ENCODE measurements around the gene SVBP. TPM values are rescaled to one million over a fixed set of nuclear protein-coding genes. Genes with fewer than 3 reads are reported as not detected.

SVBP gene
- polyA plus RNA-seq, 1 experiment = 29.8 TPM

DNA sequence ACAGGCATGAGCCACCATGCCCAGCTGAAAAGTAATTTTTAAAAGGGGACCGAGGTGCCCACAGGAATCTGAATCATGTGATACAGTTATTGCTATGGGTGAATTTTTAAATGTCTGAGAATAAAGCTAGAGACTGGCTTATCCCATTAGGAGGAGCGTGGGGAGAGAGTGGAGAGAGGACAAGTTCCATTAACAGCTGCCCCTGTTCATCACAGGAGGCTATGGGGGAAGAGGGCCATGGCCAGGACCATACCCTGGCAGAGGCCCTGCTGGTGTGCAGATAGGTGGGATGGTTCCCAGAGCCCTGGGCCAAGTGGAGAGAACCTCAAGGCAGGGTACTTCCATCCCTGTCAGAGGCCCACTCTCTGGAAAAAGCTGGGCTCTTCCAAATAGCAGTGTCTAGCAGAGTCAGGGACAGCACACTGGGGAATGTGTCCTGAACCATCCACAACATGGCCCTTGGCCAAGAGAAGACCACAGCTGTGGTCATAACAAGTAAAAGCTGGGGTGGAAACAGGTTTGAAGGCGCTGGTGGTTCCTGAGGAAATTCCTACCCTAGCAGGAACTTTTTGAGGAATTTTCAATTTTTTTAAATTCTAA lies 15.5 kb upstream of the SVBP start:
- ChIA-PET POLR2A (no interaction called here), CTCF (interaction anchor here (1.2 kb wide), 2 partner anchors 13 to 241 kb away, joined by 4 to 5 read pairs; partner anchors contain the start of gene ZNF691)
- no peaks in the 10 kb centered on the region for H3K9me3 ChIP-seq (ENCODE audit: control insufficient read depth, insufficient read depth, low read length)
- H3K27me3 ChIP-seq (ENCODE audit: control insufficient read depth, insufficient read depth, low read length) = no peaks in the 10 kb centered on the region
- TF ChIP-seq, protein P1, sequence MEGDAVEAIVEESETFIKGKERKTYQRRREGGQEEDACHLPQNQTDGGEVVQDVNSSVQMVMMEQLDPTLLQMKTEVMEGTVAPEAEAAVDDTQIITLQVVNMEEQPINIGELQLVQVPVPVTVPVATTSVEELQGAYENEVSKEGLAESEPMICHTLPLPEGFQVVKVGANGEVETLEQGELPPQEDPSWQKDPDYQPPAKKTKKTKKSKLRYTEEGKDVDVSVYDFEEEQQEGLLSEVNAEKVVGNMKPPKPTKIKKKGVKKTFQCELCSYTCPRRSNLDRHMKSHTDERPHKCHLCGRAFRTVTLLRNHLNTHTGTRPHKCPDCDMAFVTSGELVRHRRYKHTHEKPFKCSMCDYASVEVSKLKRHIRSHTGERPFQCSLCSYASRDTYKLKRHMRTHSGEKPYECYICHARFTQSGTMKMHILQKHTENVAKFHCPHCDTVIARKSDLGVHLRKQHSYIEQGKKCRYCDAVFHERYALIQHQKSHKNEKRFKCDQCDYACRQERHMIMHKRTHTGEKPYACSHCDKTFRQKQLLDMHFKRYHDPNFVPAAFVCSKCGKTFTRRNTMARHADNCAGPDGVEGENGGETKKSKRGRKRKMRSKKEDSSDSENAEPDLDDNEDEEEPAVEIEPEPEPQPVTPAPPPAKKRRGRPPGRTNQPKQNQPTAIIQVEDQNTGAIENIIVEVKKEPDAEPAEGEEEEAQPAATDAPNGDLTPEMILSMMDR (IDR thresholded peaks at IDR 0.05; ENCODE audit: low read depth, low read length) = no peak
- H3K27ac ChIP-seq (ENCODE audit: low read depth, low read length) = no peak overlapping the region
- DNase-seq (ENCODE audit: low read depth, low spot score) = no peak
- no peak overlapping the region for H3K4me3 ChIP-seq (ENCODE audit: low read depth, low read length)

DNA sequence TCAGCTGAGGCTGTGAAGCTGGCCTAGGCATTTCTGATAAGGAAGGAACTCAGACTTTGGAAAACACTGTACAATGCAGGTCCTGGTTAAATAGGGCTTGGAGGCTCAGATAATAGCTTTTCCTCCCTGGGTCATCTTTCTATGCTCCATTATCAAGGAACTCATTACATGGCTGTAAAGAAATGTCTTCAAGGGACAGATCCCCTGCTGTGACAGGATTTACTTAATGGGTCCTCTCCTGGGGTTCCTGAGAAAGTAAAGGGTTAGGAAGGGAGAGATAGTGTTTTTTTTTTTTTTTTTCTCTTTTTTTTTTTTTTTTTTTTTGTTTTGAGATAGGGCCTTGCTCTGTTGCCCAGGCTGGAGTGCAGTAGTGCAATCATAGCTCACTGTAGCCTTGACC lies 14.1 kb upstream of the SVBP start:
- no peaks in the 10 kb centered on the region for H3K9me3 ChIP-seq (ENCODE audit: control insufficient read depth, insufficient read depth, low read length)
- no peak overlapping the region for H3K27ac ChIP-seq (ENCODE audit: low read depth, low read length)
- DNase-seq (ENCODE audit: low read depth, low spot score) = no peak
- no peak overlapping the region for H3K4me3 ChIP-seq (ENCODE audit: low read depth, low read length)
- H3K27me3 ChIP-seq (ENCODE audit: control insufficient read depth, insufficient read depth, low read length) = no peaks in the 10 kb centered on the region
- TF ChIP-seq, protein P1 (IDR thresholded peaks at IDR 0.05; ENCODE audit: low read depth, low read length) = no peak
- POLR2A ChIA-PET = no interaction called here
- CTCF ChIA-PET = no interaction called here

DNA sequence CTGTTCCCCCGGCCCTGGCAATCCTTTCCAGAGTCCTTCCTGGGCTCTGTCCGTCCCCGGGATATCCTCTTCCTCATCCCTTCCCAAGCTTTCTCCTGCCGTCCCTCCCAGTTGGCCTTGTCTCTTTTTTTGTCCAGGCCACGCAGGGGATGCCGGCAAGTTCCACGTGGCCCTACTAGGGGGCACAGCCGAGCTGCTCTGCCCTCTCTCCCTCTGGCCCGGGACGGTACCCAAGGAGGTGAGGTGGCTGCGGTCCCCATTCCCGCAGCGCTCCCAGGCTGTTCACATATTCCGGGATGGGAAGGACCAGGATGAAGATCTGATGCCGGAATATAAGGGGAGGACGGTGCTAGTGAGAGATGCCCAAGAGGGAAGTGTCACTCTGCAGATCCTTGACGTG lies 13.4 kb upstream of the SVBP start:
- Histone ChIP-seq H3K4me3 (ENCODE audit: low read depth, low read length) (no peak overlapping the region), H3K9me3 (ENCODE audit: control insufficient read depth, insufficient read depth, low read length) (no peaks in the 10 kb centered on the region), H3K27ac (ENCODE audit: low read depth, low read length) (no peak overlapping the region), H3K27me3 (ENCODE audit: control insufficient read depth, insufficient read depth, low read length) (no peaks in the 10 kb centered on the region)
- no peak for DNase-seq (ENCODE audit: low read depth, low spot score)
- POLR2A ChIA-PET = no interaction called here
- TF ChIP-seq, protein P1 (IDR thresholded peaks at IDR 0.05; ENCODE audit: low read depth, low read length) = no peak
- CTCF ChIA-PET = no interaction called here

DNA sequence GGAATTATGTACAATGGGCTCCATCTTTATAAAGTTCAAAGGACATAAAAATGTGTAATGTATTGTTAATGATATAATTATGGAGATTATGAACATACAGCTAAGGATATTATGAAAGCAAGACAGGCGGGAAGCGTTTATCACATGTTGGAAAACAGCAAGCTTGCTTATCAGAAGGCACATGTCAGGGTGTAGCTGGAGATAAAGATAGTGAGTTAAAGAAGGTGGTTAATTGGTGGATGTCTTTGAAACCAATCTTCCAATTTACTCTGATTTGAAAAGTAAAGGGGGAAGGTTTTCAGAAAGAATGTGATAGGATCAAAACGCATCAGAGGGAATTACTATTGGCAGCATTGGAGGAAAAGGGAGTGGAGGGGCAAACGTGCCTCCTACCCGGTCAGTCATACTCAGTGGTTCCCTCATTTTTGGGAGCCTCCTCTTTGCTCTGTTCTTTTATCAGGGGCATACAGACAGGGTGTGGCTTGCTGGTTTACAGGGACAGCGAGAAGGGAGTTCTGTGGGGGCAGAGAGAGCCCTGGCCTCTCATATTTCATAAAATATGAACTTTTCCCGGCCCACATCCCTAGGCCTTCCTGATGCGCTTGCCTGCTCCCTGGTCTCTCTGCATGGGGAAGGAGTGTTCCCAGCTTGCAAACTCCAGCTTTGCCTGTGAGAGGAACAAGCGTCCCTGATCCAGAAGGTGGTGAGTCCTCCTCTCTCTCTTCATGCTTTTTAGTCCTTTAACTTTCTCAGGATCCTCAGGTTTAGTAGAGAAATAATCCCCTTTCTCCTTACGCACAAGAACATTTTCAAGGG lies 8.0 kb upstream of the SVBP start:
- CTCF ChIA-PET = interaction anchor here (1.3 to 2.3 kb wide), 2 partner anchors 21 to 59 kb away, joined by 3 to 8 read pairs; partner anchors contain the start of gene ZNF691
- no peak for DNase-seq (ENCODE audit: low read depth, low spot score)
- Histone ChIP-seq H3K9me3 (ENCODE audit: control insufficient read depth, insufficient read depth, low read length) (no peaks in the 10 kb centered on the region), H3K4me3 (ENCODE audit: low read depth, low read length) (no peak overlapping the region), H3K27ac (ENCODE audit: low read depth, low read length) (no peak overlapping the region), H3K27me3 (ENCODE audit: control insufficient read depth, insufficient read depth, low read length) (no peaks in the 10 kb centered on the region)
- TF ChIP-seq, protein P1 (IDR thresholded peaks at IDR 0.05; ENCODE audit: low read depth, low read length) = no peak
- POLR2A ChIA-PET = interaction anchor here (1.5 kb wide), 1 partner anchor 21 kb away, joined by 4 read pairs; the partner anchor contains the start of gene ZNF691
